H1 (cell line): ENCODE data around the gene TMCC1. TPM values are rescaled to one million over a fixed set of nuclear protein-coding genes. Genes with fewer than 3 reads are reported as not detected.

Source experiments
- ASH2L ChIP-seq: fragments of 200-600, 300-600 bp; sonication (generic); IDR thresholded peaks from one replicate; pipeline ENCODE4 v1.7.1; 2017; ENCODE audit warnings: low read length
- ATF3 ChIP-seq: IDR thresholded peaks from 2 replicates; pipeline ENCODE4 v1.6.1; 2011; ENCODE audit warnings: low read depth, mild to moderate bottlenecking, low read length; ENCODE audit not compliant: insufficient read depth
- SIRT6 ChIP-seq: IDR thresholded peaks from one replicate; pipeline ENCODE4 v1.7.1; 2012; ENCODE audit warnings: low read length, inconsistent platforms
- polyA plus RNA-seq, 7 experiments: library from polyadenylated mRNA; depleted of rRNA in 3 of 7; stranded (reverse) in 5 of 7; unstranded in 2 of 7; fragments of >200 nt in 5 of 7; fragments of 200-250 nt in 2 of 7; gene quantifications; 1 replicate in 5 of 7; 2 replicates in 1 of 7; 4 replicates in 1 of 7; pipeline versions ENCODE4 v1.2.1 to v1.2.3, GENCODE V29; 2011 to 2013; ENCODE audit warnings: missing spikeins in 2 of 7, mixed read lengths in 2 of 7
- total RNA-seq: library from RNA; stranded (reverse); fragmentation: NEBNext Ultra II Directional; extraction: Animal tissue kit (Norgen Biotek cat#: 25700); gene quantifications from 2 replicates; pipeline ENCODE4 v1.2.1, GENCODE V29; 2021

The TMCC1 gene
- total and polyA plus RNA-seq, 2 of the 8 experiments (the other 6 are each of a cell fraction or from before 2014, with no cell fraction given), result 10.4 to 27.1 TPM

- TF ChIP-seq ATF3 (no peak), ASH2L (no peak), SIRT6 (no peak)
Measured at GRCh38 chr3:129610276-129610675, 283.2 kb downstream of the TMCC1 start (continued).
